ENCODE measurements around the gene OSCAR.

OSCAR gene

DNA sequence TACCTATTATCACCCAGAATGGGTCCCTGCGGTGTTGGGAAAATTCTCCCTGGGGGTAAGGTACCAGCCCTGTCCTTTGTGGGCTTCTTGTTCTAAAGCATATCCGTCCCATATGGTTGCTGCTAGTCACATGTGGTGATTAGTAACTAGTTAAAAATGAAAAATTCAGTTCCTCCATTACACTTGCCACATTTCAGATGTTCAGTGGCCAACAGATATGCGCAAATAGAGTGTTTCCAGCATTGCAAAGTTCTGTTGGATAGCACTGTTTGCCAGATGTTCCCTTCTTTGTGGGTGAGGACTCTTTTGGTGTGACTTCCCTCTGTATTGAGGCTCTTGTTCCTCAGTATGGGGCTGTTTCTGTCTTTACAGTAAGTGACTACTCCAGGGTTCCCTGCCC lies 40.8 kb upstream of the OSCAR start:
- DNase-seq (ENCODE audit: low read depth): no peak
- TF ChIP-seq, protein P1, sequence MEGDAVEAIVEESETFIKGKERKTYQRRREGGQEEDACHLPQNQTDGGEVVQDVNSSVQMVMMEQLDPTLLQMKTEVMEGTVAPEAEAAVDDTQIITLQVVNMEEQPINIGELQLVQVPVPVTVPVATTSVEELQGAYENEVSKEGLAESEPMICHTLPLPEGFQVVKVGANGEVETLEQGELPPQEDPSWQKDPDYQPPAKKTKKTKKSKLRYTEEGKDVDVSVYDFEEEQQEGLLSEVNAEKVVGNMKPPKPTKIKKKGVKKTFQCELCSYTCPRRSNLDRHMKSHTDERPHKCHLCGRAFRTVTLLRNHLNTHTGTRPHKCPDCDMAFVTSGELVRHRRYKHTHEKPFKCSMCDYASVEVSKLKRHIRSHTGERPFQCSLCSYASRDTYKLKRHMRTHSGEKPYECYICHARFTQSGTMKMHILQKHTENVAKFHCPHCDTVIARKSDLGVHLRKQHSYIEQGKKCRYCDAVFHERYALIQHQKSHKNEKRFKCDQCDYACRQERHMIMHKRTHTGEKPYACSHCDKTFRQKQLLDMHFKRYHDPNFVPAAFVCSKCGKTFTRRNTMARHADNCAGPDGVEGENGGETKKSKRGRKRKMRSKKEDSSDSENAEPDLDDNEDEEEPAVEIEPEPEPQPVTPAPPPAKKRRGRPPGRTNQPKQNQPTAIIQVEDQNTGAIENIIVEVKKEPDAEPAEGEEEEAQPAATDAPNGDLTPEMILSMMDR (IDR thresholded peaks at IDR 0.05; ENCODE audit: insufficient read depth, low read depth, low read length, missing control alignments): no peak
- no peak overlapping the region for H3K4me3 ChIP-seq (ENCODE audit: low read length)

DNA sequence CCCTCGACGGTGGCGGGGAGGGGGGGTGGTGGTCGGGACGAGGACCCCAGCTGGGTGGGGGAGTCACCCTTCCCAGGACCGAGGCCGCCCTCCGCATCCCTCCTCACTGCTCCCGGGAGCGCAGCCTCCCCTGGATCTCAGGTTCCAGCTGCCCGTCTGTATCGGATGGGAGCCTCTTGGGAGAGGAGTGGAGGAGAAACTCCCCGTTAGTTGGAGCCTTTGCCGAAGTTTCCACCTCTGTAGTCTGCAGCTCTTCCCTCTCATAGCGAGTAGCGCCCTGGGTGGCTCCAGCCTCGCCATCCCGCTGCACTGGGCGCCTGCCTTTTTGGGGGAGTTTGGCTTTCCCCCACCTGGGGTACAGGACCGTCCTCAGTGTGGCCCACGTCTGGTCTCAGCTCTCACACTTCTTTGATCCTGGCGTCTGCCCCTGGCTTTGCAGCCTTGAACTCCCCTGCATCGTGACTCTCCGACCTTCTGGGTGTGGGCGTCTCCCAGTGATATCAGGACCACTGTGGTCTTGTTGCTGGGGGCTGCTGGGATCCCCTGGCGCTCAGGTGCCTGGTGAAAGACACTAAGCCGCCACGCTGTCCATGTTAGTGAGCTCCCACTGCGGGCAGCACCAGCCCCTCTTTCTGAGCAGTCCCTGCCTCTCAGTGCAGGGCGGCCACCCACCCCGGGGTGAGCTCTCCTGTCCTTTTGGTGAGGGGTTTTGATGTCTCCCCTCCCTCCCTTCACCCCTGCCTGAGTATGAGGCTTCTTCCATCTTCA lies 38.1 kb upstream of the OSCAR start:
- DNase-seq (ENCODE audit: low read depth): no peak
- H3K4me3 ChIP-seq (ENCODE audit: low read length): peak overlapping the region; percentile 67
- TF ChIP-seq, protein P1 (IDR thresholded peaks at IDR 0.05; ENCODE audit: insufficient read depth, low read depth, low read length, missing control alignments): no peak

DNA sequence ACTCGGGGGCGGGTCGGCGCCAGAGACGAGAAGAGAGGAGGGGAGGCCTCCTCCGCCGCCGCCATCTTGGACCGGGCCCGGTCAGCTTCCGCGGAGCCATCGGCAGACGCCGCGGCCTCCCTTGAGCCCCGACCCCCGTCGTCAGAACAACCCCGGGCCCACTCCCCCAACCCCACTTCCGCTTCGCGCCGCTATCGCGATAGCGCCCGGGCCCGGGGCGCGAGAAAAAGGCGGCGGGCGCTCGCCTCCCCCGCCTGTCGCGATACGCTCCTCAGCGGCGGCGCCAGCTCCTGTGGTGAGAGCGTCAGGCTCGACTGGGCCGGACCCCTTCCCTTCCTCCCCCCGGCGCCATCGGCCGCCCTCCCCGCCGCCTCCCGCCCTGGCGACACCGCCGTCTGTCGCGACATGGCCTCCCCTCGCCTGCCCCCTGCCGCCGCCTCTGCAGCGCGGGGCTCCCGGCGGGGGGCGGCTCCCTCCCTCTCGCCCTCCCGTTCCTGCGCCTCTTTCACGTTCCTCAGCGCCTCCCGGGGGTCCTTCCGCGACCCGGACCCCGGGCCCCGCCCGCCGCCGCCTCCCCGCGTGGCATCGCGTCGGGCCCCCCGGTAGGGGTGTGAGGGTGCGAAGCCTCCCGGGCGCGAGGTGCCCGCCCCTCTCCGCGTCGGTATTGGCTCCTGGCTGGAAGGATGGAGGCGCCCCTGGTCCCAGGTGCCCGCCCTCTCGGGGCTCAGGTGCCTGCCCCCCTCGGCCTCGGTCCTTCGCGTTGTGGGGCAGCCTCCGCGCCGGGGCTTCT lies 37.3 kb upstream of the OSCAR start, which contains the start of gene CNOT3:
Gene CNOT3 (plus strand): TSS at position 64 of the 790 bp plus-strand sequence. CDS start 5,217 bp downstream, outside the sequence.
- TF ChIP-seq, protein P1 (IDR thresholded peaks at IDR 0.05; ENCODE audit: insufficient read depth, low read depth, low read length, missing control alignments): no peak
- no peak for DNase-seq (ENCODE audit: low read depth)
- peak within 1 kb of the TSS; percentile 67 for H3K4me3 ChIP-seq (ENCODE audit: low read length)

DNA sequence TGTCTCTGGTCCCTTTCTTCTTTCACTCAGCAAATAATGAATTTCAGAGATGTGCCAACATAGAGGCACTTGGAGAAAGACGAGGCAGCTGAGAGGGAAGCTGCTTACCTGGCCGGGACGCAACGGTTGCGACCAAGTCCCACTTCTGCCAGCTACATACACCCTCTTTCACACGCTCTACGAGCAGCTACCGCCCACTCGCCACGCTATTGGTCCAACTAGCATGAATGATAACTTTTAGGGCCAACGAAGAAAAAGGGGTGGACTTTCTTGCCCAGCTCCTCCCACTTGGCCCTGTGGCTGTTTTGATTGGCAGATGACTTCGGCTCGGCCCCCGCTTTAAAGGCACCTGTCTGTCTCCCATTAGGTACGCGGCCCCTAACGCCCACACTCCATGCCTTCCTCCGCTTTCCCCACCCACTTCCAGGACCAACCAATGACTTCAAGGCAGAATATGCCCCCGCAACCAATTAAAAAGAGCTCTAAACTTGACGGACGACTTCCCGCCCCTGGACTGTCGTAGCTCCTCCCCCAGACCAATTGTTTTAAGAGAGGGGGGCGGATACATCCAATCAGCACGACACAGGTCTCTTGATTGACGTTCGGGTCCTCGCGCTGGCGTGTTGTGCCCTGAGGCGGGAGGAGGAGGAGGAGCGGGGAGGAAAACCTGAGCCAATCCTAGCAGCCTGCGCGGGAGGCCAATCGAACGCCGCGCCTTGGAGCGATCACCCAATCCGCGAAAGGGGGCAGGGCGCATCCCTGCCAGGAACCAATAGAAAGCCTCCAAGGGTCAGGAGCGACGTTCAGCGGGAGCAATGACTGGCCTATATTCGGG lies 36.5 kb upstream of the OSCAR start:
- TF ChIP-seq, protein P1 (IDR thresholded peaks at IDR 0.05; ENCODE audit: insufficient read depth, low read depth, low read length, missing control alignments): no peak
- peak overlapping the region; percentile 67 for H3K4me3 ChIP-seq (ENCODE audit: low read length)
- peak; percentile 100 for DNase-seq (ENCODE audit: low read depth)

DNA sequence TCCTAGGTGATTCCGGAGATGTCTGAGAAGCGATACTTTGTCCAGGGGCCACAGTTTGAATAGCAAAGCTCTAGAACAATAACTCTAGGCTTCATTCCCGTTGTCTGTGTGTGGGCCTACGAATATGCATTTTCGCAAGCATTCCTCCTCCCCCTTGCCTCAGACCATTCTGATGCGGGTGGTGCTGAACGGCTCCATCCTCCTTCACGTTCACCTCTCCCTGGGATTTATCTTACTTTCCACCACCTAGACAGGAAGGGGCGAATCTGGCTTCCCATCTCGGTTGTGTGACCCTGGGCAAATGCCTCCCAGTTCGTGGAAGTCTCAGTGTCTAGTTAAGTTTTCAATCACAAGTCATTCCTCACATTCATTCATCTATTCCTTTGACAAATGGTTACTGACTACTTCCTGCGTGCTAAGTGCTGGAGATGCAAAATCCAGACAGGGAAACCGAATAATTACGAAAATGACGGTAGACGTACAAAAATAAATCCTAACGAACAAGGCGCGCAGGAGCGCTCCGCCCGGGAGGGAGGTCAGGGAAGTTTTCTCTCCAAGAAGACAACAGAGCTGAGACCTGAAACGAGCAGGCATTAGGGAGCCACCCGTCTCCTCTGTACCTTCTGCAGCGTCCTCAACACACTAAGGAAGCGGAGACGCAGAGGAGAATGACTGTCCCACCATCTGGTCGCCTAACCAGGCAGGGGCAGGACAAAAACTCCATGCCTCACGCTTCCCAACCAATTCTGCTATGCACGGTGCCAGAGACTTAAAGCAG lies 35.7 kb upstream of the OSCAR start:
- peak overlapping the region; percentile 66 for H3K4me3 ChIP-seq (ENCODE audit: low read length)
- TF ChIP-seq, protein P1 (IDR thresholded peaks at IDR 0.05; ENCODE audit: insufficient read depth, low read depth, low read length, missing control alignments): no peak
- DNase-seq (ENCODE audit: low read depth): peak; percentile 15
